WERI-Rb-1 (cell line): ENCODE results near the gene KLK7.

Source experiments
- DNase-seq: peaks from one replicate; pipeline ENCODE4 v3.0.0-alpha.2; 2020
- H3K27ac ChIP-seq: fragments of 250-450 bp; sonication (Bioruptor Pico); 2 replicates; pipeline ENCODE4 v1.5.1; 2020; ENCODE audit warnings: mild to moderate bottlenecking, moderate library complexity
- H3K27me3 ChIP-seq: fragments of 250-450 bp; sonication (Bioruptor Pico); 2 replicates; pipeline ENCODE4 v1.5.1; 2021; ENCODE audit warnings: mild to moderate bottlenecking, low read depth, moderate library complexity; ENCODE audit not compliant: insufficient read depth, severe bottlenecking
- H3K36me3 ChIP-seq: fragments of 250-450 bp; sonication (Bioruptor Pico); 2 replicates; pipeline ENCODE4 v1.5.1; 2020; ENCODE audit warnings: mild to moderate bottlenecking, moderate library complexity
- H3K4me3 ChIP-seq: 2 replicates; pipeline ENCODE4 v1.5.1; 2011; ENCODE audit warnings: low read depth, mild to moderate bottlenecking, control low read depth, low read length
- H3K9me3 ChIP-seq: fragments of 250-450 bp; sonication (Bioruptor Pico); 2 replicates; pipeline ENCODE4 v1.5.1; 2021; ENCODE audit warnings: mild to moderate bottlenecking, moderate library complexity; ENCODE audit not compliant: severe bottlenecking
- CTCF ChIP-seq: IDR thresholded peaks from 2 replicates; pipeline ENCODE4 v1.5.1; 2011; ENCODE audit warnings: low read depth, mild to moderate bottlenecking, control low read depth, inconsistent platforms, low read length

KLK7 gene

GRCh38 chr19:51023946-51024345 is 40.2 kb upstream of the KLK7 start:
- DNase-seq = no peak
- Histone ChIP-seq H3K36me3 (no peaks in the 10 kb centered on the region), H3K4me3 (no peak overlapping the region), H3K9me3 (no peaks in the 10 kb centered on the region), H3K27ac (no peak overlapping the region), H3K27me3 (peaks cover 83% of the 10 kb centered on the region)
- TF ChIP-seq CTCF = no peak

- H3K36me3 ChIP-seq = no peaks in the 10 kb centered on the region
- no peak overlapping the region for H3K27ac ChIP-seq
- no peak overlapping the region for H3K4me3 ChIP-seq
- H3K27me3 ChIP-seq = peaks cover 83% of the 10 kb centered on the region
- DNase-seq = no peak
- no peaks in the 10 kb centered on the region for H3K9me3 ChIP-seq
- TF ChIP-seq CTCF = no peak
These were observed 38.8 kb upstream of the KLK7 start for GRCh38 chr19:51022526-51022925.

GRCh38 chr19:51020988-51021651 is 37.4 kb upstream of the KLK7 start:
- H3K27me3 ChIP-seq = peaks cover 82% of the 10 kb centered on the region
- DNase-seq = no peak

GRCh38 chr19:51019544-51019925 is 35.8 kb upstream of the KLK7 start, which contains the start of gene KLK10:
Gene KLK10, minus strand, starts transcription at chr19:51019709. Its CDS starts 579 bp downstream, at chr19:51019130.
- no peak within 1 kb of the TSS for H3K4me3 ChIP-seq
- H3K27me3 ChIP-seq = peaks cover 91% of the 10 kb centered on the region
- no peaks in the 10 kb centered on the region for H3K9me3 ChIP-seq
- no peaks in the 10 kb centered on the region for H3K36me3 ChIP-seq
- H3K27ac ChIP-seq = no peak within 1 kb of the TSS
- TF ChIP-seq CTCF = no peak
- DNase-seq = no peak

More at GRCh38 chr19:51020988-51021651, 37.4 kb upstream of the KLK7 start:
- no peak overlapping the region for H3K4me3 ChIP-seq
- no peak overlapping the region for H3K27ac ChIP-seq
- TF ChIP-seq CTCF = peak; percentile 61
- H3K9me3 ChIP-seq = no peaks in the 10 kb centered on the region
- no peaks in the 10 kb centered on the region for H3K36me3 ChIP-seq

- TF ChIP-seq CTCF = no peak
- no peak for DNase-seq
- Histone ChIP-seq H3K36me3 (no peaks in the 10 kb centered on the region), H3K9me3 (no peaks in the 10 kb centered on the region), H3K27ac (no peak overlapping the region), H3K27me3 (peaks cover 95% of the 10 kb centered on the region), H3K4me3 (no peak overlapping the region)
These were observed 35.2 kb upstream of the KLK7 start for GRCh38 chr19:51018745-51019543.
